ENCODE measurements around the gene KANK2. TPM values are rescaled to one million over a fixed set of nuclear protein-coding genes. Genes with fewer than 3 reads are reported as not detected.
A peak's percentile ranks its signal among the peaks of the same experiment; 100 is the strongest.
"Not testable (repeated sequence)": the region's sequence is repeated elsewhere in the genome, so short reads cannot be mapped to it uniquely, and the experiment has no call there.

Gene KANK2
- total RNA-seq, 1 donor from 2014 or later: 383 TPM

DNA sequence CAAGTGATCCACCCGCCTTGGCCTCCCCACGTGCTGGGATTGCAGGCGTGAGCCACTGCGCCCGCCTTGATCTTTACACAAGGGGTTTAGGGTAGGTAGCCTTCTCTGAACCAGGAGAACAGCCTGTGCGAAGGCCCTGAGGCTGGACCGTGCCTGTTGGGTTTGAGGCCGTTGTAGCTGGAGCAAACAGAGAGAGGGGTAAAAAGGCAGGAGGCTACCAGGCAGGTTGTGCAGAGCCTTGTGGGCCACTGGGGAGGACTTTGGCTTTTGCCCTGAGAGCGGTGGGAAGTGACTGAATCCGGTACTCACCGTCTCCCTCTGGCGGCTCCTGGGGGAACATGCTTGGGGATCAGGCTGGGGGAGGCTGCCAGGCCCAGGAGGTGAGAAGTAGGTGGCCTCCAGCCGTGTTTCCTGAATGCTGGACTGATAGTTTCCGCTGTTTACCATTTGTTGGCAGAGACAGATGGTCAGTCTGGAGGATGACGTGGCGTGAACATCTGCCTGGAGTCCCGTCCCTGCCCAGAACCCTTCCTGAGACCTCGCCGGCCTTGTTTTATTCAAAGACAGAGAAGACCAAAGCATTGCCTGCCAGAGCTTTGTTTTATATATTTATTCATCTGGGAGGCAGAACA, 66.4 kb downstream of the KANK2 start:
- intact Hi-C loops (cut with DNase I): no loop called here
- DNase-seq: peak; percentile 89

DNA sequence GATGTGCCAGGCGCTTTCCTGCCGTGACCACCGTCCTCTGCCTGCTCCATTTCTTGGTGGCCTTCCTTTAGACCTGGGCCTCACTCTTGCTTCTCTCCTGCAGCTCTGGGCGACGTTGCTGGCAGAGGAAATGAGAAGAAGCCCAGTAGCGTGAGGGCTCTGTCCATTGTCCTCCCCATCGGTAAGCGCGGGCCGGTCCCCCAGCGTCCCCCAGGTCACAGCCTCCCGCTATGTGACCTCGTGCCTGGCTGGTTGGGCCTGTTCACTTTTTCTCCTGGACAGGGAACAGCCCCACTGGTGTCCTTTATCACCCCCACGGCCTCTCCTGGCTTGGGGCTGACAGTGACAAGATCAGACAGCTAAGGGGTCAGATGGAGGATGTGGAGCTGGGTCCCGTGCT, 69.4 kb downstream of the KANK2 start:
- no peak for ATAC-seq (ENCODE audit: poor library complexity)
- DNase-seq: no peak
- intact Hi-C loops (cut with DNase I): loop anchor here (5.0 kb wide), 1 partner anchor 91 kb away; no protein-coding TSS in a partner anchor

More for the DNA sequence above, 66.4 kb downstream of the KANK2 start:
- ATAC-seq (ENCODE audit: poor library complexity): peak; percentile 87

DNA sequence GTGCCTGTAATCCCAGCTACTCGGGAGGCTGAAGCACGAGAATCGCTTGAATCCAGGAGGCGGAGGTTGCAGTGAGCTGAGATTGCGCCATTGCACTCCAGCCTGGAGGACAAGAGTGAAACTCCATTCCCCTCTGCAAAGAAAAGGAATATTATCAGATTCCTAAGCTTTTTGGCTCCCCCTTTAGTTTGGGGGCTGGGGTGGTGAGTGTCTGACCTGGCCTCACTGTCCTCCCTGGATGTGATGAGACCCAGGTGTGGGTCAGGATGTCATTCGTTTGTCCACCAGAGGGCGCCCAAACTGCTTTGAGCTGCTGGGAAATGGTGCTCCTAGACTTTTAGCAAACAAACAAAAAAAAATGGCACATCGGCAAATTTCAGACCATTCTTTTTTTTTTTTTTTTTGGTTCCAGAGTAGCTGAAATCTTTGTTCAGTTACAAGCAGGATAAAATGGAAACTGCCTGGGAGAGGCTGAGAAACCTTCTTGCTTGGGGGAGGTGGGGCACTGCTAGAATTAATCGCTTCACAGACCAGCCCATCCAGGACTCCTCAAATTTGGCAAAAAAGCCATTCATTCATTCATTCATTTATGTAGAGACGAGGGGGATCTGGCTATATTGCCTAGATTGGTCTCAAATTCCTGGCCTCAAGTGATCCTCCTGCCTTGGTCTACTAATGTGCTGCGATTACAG, 71.2 kb downstream of the KANK2 start:
- intact Hi-C loops (cut with DNase I): loop anchor here (5.0 kb wide), 1 partner anchor 89 kb away; no protein-coding TSS in a partner anchor
- peak; percentile 80 for ATAC-seq (ENCODE audit: poor library complexity)

DNA sequence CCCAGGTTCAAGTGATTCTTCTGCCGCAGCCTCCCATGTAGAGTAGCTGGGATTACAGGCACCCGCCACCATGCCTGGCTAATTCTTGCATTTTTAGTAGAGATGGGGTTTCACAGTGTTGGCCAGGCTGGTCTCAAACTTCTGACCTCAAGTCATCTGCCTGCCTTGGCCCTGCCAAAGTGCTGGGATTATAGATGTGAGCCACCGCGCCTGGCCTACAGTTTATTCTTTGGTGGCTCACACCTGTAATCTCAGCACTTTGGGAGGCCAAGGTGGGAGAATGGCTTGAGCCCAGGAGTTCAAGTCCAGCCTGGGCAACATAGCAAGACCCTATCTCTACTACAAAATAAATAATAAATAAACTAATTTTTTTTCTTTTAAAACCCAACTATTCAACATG, 73.2 kb downstream of the KANK2 start:
- DNase-seq; intact Hi-C loops (cut with DNase I); ATAC-seq (ENCODE audit: poor library complexity): not testable (repeated sequence)

More for the DNA sequence above, 71.2 kb downstream of the KANK2 start:
- peak; percentile 87 for DNase-seq

DNA sequence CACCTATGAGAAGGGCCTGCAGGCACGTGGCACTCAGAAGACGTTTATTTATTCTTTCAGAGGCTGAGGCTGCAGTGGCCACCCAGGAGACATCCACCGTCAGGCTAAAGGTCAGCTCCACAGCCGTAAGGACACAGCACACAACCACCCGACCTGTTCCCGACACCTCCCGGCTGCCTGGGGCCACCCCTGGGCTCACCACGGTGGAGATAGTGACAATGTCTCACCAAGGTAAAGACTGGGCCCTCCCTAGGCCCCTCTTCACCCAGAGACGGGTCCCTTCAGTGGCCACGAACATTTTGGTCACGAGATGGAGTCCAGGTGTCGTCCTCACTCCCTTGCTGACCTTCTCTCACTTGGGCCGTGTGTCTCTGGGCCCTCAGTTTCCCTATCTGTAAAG, 74.2 kb downstream of the KANK2 start:
- DNase-seq: no peak
- no peak for ATAC-seq (ENCODE audit: poor library complexity)
- intact Hi-C loops (cut with DNase I): no loop called here

DNA sequence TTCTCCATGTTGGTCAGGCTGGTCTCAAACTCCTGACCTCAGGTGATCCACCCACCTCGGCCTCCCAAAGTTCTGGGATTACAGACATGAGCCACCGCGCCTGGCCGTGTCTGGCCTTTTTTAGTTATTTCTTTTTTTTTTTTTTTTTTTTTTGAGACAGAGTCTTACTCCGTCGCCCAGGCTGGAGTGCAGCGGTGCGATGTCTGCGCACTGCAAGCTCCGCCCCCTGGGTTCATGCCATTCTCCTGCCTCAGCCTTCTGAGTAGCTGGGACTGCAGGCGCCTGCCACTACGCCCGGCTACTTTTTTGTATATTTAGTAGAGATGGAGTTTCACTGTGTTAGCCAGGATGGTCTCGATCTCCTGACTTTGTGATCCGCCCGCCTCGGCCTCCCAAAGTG, 75.4 kb downstream of the KANK2 start:
- ATAC-seq (ENCODE audit: poor library complexity); intact Hi-C loops (cut with DNase I): not testable (repeated sequence)

DNA sequence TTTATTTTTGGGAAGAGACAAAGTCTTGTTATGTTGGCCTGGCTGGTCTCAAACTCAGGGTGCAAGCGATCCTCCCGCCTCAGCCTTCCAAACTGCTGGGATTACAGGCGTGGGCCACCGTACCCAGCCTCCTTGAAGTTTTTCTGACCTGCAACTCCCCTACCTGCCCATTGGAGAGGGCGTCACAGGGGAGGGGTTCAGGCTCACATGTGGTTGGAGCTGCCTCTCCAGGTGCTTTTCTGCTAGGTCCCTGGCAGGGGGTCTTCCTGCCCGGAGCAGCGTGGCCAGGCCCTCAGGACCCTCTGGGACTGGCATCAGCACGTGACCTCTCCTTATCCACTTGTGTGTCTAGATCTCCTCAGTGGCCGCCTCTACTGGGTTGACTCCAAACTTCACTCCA, 80.8 kb downstream of the KANK2 start:
- DNase-seq (no peak), ATAC-seq (ENCODE audit: poor library complexity) (no peak)
- intact Hi-C loops (cut with DNase I): no loop called here

More for the DNA sequence above, 75.4 kb downstream of the KANK2 start:
- DNase-seq: not testable (repeated sequence)

DNA sequence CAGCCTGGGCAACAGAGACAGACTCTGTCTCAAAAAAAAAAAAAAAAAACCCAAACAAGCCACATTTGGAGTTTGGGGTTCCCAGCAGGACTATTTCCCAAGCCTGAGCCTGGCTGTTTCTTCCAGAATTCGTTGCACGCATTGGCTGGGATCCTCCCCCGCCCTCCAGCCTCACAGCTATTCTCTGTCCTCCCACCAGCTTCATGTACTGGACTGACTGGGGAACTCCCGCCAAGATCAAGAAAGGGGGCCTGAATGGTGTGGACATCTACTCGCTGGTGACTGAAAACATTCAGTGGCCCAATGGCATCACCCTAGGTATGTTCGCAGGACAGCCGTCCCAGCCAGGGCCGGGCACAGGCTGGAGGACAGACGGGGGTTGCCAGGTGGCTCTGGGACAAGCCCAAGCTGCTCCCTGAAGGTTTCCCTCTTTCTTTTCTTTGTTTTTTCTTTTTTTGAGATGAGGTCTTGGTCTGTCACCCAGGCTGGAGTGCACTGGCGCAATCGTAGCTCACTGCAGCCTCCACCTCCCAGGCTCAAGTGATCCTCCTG, 81.4 kb downstream of the KANK2 start:
- intact Hi-C loops (cut with DNase I): no loop called here
- DNase-seq (no peak), ATAC-seq (ENCODE audit: poor library complexity) (no peak)

DNA sequence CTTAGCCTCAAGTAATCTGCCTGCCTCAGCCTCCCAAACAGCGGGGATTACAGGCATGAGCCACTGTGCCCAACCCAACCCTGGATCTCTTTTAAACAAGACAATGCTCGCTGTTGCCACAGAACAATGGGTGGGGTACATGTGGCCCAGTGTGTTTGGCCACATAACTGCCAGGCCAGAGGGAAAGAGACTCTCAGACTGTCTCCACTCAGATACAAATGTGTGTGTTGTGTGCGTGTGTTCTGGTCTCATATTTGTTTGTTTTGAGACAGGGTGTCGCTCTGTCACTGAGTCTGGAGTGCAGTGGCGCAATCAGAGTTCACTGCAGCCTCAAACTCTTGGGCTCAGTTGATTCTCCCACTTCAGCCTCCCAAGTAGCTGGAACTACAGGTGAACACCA, 82.3 kb downstream of the KANK2 start:
- intact Hi-C loops (cut with DNase I): no loop called here

More for the DNA sequence above, 82.3 kb downstream of the KANK2 start:
- ATAC-seq (ENCODE audit: poor library complexity): no peak
- DNase-seq: no peak

Other genes with a start within 250 kb of the KANK2 start
- gene SMARCA4, start 236.5 kb downstream of the KANK2 start, total RNA-seq: 34.7 TPM
- 9.8 TPM for gene LDLR, start 108.1 kb downstream of the KANK2 start, total RNA-seq
- 6.7 TPM for gene SPC24, start 41.8 kb downstream of the KANK2 start, total RNA-seq
- gene ANGPTL8, start 42.1 kb upstream of the KANK2 start, total RNA-seq: 0.40 TPM
- gene DOCK6, start 65.0 kb upstream of the KANK2 start, total RNA-seq: 32.0 TPM
- not detected for gene TSPAN16, start 98.6 kb upstream of the KANK2 start, total RNA-seq
- 7.9 TPM for gene RAB3D, start 142.1 kb upstream of the KANK2 start, total RNA-seq
- gene TMEM205, start 148.7 kb upstream of the KANK2 start, total RNA-seq: 105 TPM
- 18.8 TPM for gene CCDC159, start 149.0 kb upstream of the KANK2 start, total RNA-seq
- gene PLPPR2, start 157.9 kb upstream of the KANK2 start, total RNA-seq: 13.7 TPM
- 1.2 TPM for gene SWSAP1, start 177.1 kb upstream of the KANK2 start, total RNA-seq
- gene EPOR, start 186.8 kb upstream of the KANK2 start, total RNA-seq: 9.2 TPM
- 8.6 TPM for gene RGL3, start 221.8 kb upstream of the KANK2 start, total RNA-seq
- 0.65 TPM for gene ODAD3, start 237.6 kb upstream of the KANK2 start, total RNA-seq
- 105 TPM for gene PRKCSH, start 238.1 kb upstream of the KANK2 start, total RNA-seq